Cerebellar nuclear complex (tissue), 1 donor: ENCODE measurements around the gene FKBP5.
"Not testable (repeated sequence)": the region's sequence is repeated elsewhere in the genome, so short reads cannot be mapped to it uniquely, and the experiment has no call there.

Experiments
- DNase-seq, 2 experiments: peaks; one replicate each; lab custom pipeline; 2025; lab: John Stamatoyannopoulos, UW

Gene FKBP5

DNA sequence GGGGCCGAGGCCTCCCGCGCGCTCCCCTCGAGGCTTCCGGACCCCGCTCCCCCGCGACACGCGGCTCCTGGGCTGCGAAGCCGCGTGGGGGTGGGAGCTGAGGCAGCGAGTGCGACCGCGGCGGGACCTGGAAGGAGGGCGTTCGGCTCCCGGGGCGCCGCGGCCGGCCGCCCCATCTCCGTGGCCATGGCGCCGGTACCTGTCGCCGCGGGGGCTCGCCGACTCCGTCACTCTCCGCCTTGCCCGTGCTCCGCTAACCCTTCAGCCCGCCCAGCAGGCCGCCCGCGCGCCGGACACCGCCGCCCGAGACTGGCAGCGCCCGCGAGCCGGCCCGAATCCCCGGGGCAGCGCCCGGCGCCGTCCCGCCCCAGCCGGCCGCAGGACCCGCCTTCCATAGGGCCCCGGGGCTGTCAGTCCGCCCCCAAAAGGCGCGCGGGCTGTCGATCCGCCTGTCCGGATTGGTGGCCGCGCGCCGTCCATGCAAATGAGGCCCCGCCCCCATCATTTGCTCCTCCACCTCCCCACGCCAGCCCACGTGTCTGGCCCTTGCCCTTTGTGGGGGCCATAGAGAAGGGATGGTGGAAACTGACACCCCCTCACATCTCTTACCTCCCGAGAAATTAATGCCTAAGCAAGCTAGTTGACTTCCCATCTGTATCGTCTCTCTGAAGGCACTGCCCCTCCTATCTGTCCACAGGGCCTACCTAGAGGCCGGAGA, at the start of gene FKBP5:
TSS of gene FKBP5 (minus strand) at position 311 of the 718 bp plus-strand sequence. CDS start 46,091 bp downstream, outside the sequence.
- no peak for DNase-seq

DNA sequence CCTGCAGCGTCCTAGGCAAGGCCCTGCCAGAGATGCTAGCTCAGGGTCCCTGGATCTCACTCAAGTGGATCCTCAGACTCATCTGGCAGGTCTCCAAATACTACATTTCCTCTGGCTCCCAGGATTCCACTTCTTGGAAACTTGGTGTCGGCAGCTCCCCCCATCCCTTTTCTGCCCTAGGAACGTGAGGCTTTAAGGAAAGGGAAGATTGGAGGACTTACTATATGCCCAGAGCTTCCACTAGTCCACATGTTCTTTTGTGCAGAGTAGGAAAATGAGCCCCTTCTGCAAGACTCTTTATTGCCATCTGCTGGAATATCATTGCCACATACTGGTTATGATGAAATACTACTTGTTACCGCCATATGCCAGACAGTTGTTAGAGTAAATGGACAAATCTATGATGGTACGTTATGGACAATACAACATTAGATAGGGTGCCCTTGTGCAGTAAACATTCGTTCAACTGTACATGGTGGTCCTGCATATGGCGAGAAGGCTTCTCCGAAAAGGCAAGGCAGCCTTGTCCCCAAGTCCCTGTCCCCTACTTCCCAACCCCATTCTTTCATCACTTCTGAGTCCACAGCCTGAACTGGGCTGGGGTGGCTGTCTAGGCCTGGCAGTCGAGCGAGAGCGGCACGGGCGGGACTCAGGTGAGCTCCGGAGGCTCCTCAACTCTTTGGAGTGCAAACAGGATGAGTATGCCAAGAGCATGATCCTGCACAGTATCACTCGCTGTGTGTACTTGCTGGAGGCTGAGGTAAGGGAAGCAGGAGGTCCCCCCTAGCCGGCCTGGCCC, 48.9 kb upstream of the FKBP5 start:
- DNase-seq: no peak

DNA sequence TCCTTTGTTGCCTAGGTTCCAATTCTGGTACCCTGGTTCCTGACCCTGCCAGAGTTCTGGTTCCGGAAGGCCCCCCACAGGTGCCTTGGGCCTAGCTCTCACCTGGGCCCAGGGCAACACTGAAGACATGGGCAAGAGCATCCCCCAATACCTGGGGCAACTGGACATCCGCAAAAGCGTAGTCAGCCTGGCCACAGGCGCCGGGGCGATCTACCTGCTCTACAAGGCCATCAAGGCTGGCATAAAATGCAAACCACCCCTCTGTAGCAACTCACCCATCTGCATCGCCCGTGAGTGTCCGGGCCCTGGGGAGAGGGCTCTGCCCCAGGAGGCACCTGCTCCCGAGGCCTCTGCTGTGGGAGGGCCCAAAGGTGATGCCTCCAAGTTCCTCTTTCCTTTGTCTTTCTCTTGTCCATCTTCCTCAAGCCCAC, 48.3 kb upstream of the FKBP5 start, which contains the start of gene ARMC12:
TSS of gene ARMC12 (plus strand) at position 51 of the 431 bp plus-strand sequence. CDS start at position 128, 77 bp downstream.
- DNase-seq: no peak

DNA sequence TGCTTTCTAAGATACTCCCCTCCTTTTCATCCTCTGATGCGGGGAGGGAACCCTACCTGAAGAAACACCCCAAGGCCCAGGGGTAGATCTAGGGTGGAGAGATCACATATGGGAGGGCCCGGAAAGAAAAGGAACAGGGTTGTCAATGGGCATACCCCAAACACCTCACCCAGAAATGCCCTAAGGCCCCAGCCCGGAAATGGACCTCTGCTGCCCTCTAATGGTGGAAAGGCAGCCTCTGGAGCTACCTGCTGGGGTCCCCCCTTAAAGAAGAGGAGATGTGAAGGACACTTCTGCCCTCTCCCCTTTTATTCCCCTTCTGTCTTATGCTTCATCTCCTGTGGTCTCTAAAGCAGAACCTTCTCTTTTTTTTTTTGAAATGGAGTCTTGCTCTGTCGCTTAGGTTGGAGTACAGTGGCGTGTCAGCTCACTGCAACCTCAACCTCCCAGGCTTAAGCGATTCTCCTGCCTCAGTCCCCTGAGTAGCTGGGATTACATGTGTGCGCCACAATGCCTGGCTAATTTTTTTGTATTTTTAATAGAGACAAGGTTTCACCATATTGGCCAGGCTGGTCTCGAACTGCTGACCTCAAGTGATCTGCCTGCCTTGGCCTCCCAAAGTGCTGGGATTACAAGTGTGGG, 47.7 kb upstream of the FKBP5 start:
- DNase-seq: no peak

DNA sequence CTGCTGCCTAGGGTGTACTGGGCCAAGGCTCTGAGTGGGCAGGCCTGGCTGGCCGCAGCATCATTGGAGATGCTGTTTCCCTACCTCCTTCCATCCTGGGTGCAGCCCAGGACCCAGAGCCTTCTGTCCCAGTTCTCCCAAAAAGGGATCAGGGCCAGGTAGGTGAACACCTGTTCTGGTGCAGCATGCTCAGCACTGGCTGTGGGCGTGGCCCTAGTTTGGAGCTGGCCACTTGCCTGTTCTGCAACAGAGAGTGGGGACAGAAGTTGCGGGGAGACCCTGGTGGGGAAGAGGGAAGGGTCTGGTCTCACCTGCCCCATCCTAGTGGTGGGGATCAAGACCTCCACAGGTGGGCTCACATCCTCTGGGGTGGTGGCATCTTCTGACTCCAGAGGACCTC, 46.7 kb upstream of the FKBP5 start:
- no peak for DNase-seq

DNA sequence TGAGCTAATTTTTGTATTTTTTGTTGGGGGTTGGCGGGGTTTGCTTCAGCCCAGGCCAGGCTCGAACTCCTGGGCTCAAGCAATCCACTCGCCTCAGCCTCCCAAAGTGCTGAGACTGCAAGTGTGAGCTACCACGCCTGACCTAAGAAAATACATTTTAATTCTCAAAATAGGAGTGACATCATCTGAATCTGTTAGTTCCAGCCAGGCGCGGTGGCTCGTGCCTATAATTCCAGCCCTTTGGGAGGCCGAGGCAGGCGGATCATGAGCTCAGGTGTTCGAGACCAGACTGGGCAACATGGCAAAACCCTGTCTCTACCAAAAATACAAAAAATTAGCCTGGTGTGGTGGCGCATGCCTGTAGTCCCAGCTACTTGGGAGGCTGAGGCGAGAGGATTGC, 45.6 kb upstream of the FKBP5 start:
- not testable (repeated sequence) for DNase-seq

DNA sequence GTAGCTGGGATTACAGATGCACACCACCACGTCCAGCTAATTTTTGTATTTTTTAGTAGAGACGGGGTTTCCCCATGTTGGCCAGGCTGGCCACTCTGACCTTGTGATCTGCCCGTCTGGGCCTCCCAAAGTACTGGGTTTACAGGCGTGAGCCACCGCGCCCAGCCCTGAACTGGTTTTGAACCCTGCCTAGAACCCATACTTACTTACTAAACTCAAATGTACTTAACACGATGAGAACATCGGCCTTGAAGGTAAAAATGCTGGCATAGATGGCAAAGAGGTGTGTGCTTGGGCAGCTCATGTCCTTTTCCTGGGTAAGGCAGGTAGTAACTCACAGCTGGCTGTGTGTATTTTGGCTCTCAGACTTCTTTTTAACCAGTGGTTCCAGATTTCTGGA, 44.9 kb upstream of the FKBP5 start:
- no peak for DNase-seq

DNA sequence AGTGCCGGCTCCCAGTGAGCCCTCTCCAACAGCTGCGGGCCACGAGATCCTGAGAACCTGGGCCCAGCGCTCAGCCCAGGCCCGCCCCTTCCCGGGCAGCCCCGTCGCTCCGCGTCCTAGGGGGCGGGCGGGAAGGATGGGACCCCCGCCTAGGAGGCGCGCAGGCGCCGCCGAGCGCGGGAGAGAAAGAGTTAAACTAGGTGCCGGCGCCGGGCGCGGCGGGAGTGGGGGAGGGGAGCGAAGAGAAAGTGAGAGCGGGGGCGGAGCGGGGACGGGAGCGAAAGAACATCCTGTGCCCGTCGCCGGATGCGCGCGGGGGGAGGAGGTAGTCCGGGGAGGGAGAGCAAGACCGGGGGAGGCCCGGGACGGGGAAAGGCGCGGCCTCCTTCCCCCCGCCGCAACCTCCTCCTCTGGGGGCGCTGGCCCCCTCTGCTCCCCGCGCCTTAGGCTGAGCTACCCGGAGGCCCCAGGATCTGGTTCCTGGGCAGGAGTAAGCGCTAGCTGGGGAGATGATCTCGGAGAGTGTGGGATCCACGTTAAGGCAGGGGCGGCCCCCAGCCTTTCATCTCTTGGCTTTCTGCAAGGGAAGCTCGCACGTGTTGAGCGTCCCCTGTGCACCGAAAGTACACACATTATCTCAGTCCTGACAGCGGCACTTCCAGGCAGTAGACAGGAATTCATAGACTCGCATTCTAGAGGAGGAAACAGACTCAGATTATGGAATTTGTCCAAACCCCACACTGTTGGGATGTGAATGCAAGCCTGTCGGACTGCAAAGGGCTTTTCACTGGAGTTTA, 43.2 kb upstream of the FKBP5 start:
- peak in 1 of 2 experiments; percentile 28 for DNase-seq

DNA sequence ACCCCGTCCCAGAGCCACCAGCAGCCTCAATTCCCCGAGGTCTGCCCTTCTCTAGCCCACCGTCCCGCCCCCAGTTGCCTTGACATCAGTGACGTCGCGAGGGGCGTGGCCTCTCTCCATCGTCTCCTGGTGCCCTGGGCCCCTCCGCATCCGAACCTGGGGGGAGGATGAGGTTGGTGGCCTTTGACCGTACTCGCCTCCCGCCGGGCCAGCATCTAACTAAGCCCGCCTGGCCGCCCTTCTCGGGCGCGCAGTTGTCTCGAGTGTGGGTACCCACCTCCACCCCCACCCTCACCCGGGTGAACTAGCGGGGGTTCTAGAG, 42.7 kb upstream of the FKBP5 start:
- peak in 1 of 2 experiments; percentile 30 for DNase-seq

DNA sequence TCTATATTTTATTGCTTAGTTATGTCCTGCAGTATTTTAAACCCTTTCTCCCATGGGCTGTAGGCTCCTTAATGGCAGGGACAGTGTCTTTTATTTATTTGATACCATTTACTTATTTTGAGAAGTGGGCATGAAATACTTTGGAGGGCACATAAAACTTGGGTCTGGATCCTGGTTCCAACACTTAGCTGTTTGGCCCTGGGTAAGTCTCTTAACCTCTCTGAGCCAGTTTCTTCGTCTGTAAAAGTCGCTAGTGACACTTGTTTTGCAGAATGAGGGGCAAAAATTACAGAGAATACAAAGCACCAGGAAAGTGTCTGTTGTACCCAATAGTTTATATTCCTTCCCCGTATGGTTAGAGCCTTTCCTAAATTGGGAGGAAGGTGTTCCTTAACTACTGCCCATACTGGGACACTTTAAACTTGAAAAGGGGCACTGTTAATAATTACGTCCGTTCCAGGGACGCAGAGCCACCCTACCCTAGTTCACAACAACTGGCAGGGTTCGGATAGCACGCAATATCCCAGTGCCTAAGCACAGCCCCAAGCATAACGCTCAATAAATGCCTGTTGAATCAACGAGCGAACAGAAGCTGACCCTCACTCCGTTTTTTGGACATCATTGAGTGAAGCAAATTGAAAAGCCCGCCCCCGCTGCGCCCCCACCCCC, 42.2 kb upstream of the FKBP5 start:
- no peak for DNase-seq

DNA sequence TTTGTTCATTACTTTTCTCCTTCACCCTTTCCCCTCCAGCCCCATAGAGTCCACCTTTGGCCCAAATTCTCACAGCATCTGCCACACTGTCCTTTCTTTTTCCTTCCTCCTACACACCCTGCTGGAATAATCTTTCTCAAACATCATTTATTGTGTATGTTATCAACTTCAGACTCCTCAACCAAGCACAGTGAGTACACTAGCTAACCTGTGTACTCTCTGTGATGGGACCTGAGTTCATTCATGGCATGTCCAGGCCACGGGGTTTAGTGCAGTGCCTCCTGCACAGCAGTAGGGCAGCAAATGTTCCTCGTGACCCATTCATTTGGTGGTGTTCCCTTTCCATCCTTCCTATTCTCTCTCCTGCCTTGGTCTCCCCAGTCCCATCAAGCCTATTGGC, 41.0 kb upstream of the FKBP5 start:
- no peak for DNase-seq

DNA sequence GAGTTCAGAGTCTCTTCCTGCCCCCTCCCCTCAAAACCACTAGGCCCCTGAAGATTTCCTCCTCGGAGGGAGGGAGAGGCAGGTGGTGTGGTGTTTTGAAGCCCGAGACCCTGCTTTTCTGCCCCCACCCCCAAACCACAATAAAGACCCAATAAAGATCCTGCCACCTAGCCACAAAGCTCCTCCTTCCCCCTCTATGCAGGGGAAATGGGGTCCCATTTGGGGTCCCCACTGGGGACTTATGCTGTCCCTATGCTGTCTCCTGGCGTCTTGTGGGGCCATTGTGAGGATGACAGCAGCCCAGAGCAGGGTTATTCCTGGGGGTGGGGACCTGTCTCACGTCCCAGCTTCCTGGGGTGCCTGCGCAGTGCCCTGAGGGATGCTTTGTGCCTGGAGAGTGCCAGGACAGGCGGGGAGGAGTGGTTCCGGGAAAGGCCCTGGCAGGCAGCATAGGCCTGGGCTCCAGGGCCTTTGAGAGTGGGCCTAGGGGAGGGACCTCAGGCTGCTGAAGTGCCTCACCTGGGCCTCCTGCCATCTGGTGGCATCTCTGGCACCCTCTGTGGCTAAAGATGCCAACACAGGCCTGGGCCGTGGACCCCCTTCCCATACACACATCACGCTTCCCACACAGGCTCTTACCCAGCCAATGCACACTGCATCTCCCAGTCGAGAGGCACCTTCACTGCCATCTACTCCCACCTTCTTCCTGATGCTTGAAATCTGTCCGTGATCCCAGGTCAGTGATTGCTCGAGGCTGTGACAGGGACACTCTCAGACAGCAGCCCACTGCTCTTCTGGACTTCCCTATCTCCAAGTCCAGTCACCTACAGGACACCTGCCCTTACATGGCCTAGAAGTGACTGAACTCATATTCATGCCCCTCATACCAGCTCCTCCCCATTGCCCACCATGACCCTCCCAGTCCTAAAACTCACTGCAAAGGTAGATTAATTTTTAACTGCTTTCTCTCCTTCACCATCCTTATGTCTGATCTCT, 40.3 kb upstream of the FKBP5 start:
- DNase-seq: no peak

DNA sequence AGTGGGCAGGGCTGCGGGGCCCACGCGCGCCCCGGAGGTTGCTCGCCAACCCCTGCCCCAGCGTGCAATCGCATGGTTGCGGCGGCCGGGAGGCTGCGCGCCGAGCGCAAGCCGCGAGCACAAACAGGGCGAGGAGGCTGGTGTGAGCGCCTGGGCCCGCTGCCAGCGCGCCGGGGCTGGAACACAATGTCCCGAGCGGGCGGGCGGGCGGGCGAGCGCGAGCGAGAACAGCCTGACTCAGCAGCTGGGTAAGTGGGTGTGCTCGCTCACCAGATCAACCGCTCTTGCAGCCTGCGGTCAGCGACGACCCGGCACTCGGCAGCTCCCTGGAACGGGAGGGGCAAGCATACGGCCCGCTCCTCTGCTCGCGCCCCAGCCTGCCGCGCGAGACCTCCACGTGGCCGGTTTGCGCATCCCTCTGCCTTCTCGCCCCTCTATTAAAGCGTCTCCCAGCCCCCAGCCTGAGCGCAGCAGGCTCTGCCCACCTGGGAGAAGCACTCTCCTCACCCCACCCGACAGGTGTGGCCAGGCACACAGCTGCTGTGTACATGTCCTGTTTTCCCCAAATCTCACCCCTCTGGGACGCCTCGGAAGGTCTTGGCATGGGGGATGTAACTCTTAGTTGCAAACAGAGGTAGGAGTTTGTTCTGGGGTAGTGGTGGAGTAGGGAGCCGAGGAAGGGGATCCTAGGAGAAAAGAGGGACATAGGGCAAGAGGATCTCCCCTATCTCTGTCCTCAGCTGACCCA, 39.4 kb upstream of the FKBP5 start:
- DNase-seq: peak in 1 of 2 experiments; percentile 23

DNA sequence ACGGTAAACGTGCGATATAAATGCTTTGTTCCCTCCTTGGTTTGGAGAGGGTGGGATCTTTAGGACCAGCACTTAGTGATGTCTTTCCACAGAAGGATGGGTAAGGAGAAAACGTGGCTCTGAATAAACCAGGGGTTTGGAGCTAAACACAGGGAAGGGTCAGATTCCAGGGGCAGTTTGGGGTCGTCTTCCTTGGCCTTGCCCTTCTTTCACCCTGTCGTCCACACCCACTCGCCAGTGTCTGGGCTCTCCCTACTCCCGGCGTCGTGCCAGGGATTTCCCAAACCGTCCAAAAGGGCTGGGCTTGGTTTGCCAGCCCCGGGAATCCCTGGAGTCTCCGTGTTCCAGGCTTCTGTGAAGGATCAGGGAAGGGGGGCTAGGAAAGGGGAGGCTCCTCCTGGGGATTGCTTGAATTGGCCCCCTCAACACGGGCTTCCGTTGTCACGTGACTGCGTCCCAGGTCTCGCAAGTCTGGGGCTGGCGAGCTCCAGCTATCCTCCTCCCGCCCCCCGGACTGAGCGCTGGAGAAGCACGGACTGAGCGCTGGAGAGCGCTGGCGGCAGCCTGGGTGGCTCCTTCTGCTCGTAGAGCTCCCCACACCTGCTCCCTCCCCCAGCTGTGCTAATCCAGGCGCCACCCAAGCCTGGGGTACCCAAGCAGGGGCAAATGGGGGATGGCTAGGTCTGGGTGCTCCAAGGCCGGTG, 38.7 kb upstream of the FKBP5 start:
- no peak for DNase-seq

DNA sequence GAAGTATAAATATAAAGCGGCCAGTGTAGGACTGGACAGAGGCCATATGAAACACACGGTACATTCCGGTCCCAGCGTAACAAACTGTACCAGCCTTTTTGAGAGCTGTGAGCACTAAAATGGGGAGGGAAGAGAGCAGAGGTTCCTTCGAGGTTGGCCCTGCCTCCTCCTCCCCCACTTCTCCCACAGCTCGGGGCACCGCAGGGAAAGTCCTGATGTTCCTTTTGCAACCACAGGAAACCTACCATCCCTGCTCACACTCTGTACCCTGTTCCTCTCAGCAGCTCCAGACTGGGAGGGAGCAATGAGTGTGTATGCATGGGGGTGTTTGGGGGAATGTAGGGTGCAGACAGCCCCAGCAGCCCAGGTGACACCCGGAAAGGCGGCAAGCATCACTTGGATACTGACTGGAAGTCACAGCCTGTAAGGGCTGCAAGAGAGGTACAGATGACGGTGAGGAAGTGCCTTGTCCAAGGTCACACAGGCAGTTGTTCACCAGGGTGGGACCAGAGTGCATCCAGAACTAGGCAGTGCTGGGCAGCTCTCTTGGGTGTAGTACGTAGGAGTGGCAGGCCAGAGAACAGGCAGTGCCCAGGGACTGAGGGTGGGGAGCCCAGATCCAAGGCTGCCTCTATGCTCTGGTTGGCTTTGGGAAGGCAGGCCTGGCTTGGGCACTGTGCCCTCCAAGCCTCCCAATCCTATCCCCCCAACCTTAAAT, 37.2 kb upstream of the FKBP5 start:
- DNase-seq: no peak

DNA sequence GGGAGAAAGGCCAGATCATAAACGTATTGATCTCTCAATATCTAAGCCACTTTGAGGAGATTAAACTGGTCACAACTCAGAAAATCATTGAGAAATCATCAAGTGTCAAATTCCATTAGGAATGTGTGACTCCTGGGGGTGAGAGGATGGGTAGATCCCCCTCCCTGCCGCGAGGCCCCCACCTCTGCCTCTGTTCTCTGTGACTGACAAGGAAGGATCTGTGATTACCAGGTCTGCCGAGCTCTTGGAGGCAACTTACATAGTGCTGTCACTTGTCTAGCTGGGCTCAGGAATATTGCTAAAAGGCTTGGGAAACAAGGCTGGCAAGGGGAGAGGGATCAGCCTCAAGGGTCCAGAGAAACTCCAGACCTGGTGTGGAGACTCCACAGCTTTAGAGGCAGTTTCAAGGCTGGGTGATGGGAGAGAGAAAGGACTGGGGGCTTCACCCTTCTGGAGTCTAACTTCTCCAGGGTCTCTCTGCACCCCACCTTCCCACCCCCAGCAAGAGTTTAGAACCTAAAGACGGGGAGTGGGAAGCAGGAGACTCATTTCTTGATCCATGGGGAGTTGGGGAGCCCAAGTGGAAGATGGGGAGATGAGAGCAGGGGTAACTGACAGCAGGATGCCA, 36.5 kb upstream of the FKBP5 start:
- DNase-seq: no peak

DNA sequence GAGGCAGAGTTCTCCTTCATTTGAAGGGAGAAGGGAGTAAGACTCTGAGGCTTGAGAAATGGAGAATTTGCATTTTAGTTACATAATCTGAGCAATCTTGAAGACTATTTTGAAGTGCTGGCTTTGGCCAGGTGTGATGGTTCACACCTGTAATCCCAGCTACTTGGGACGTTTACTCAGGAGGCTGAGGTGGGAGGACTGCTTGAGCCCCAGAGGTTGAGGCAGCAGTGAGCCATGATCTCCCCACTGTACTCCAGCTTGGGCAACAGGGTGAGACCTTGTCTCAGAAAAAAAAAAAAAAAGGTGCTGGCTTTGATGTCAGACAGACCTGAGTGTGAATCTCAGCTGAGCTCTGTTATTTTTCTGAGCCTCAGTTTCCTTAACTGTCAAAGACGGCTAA, 35.8 kb upstream of the FKBP5 start:
- DNase-seq: no peak

DNA sequence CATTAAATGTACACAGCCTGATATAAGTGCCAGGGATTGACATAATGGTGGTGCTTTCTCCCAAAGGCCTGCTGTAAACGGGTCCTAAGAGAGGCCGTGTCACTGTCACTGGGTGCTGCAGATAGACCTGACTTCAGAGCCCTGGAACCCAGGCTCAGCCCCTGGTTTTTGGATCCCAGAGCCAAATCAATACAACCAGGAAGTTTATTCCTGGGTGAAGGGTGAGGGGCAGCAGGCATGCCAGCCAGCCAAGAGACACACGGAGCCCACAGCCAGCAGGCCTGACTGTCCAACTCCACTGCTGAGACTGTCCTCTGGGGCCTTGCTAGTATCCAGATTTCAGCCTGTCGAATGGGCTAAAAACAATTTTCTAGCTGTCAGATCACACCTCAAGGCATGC, 35.3 kb upstream of the FKBP5 start:
- DNase-seq: no peak
